ENCODE data around the gene ZFYVE21. TPM values are rescaled to one million over a fixed set of nuclear protein-coding genes. Genes with fewer than 3 reads are reported as not detected.

Gene ZFYVE21
- total RNA-seq, 1 experiment from 2014 or later, result 49.7 TPM

DNA sequence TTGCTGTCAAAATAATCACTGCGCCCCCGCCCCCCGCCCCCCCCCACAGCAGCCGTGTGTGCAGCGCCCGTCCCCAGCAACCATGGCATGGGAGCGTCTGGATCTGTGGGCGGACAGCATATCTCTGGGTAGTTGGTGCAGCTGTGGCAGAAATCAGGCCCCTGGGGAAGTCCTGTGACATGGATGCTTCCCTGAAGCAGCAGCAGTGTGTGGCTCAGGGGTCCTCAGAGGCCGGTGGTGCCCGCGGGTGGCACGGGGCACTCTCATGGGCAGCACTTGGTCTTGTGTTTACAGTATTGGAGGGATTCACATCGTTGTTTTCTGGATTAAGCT, 19.6 kb upstream of the ZFYVE21 start:
- no peak overlapping the region for H3K56ac ChIP-seq (ENCODE audit: insufficient read length, low read depth, low read length)
- no peak for DNase-seq
- peaks cover 3% of the 10 kb centered on the region for H4K20me1 ChIP-seq (ENCODE audit: control insufficient read depth, insufficient read depth, insufficient read length)
- H2BK120ac ChIP-seq (ENCODE audit: low read depth, low read length, poor library complexity, severe bottlenecking), result no peak overlapping the region
- H2BK15ac ChIP-seq (ENCODE audit: low read depth, low read length), result no peak overlapping the region
- H3K23me2 ChIP-seq (ENCODE audit: insufficient read length, low read depth, low read length, poor library complexity, severe bottlenecking), result no peaks in the 10 kb centered on the region
- WGBS (ENCODE audit: extremely low coverage, insufficient read length, low lambda C conversion rate), result no CpG with 5 or more reads among the region's 13 CpGs
- no peak overlapping the region for H4K8ac ChIP-seq (replicated peaks; ENCODE audit: insufficient read length, low read depth, low read length)
- H2AK5ac ChIP-seq (ENCODE audit: insufficient read length, low read length), result no peak overlapping the region
- no peak overlapping the region for H3K23ac ChIP-seq (ENCODE audit: insufficient read length, low read depth, low read length)
- no peaks in the 10 kb centered on the region for H3K79me1 ChIP-seq (ENCODE audit: insufficient read depth, low read depth, low read length, poor library complexity, severe bottlenecking)
- H3K27ac ChIP-seq (ENCODE audit: insufficient read length, low read depth, low read length), result no peak overlapping the region
- no peak overlapping the region for H4K5ac ChIP-seq (ENCODE audit: insufficient read length, low read depth, low read length)
- no peak overlapping the region for H2BK20ac ChIP-seq (ENCODE audit: low read depth, low read length, poor library complexity, severe bottlenecking)
- TF ChIP-seq, protein P1, sequence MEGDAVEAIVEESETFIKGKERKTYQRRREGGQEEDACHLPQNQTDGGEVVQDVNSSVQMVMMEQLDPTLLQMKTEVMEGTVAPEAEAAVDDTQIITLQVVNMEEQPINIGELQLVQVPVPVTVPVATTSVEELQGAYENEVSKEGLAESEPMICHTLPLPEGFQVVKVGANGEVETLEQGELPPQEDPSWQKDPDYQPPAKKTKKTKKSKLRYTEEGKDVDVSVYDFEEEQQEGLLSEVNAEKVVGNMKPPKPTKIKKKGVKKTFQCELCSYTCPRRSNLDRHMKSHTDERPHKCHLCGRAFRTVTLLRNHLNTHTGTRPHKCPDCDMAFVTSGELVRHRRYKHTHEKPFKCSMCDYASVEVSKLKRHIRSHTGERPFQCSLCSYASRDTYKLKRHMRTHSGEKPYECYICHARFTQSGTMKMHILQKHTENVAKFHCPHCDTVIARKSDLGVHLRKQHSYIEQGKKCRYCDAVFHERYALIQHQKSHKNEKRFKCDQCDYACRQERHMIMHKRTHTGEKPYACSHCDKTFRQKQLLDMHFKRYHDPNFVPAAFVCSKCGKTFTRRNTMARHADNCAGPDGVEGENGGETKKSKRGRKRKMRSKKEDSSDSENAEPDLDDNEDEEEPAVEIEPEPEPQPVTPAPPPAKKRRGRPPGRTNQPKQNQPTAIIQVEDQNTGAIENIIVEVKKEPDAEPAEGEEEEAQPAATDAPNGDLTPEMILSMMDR (conservative IDR thresholded peaks at IDR 0.05), result no peak
- H2AFZ ChIP-seq (ENCODE audit: low read length), result no peak overlapping the region
- no peaks in the 10 kb centered on the region for H3K79me2 ChIP-seq (ENCODE audit: insufficient read depth, low read length)
- no peak overlapping the region for H2BK12ac ChIP-seq (ENCODE audit: insufficient read length, low read depth, low read length)
- H3K4ac ChIP-seq (ENCODE audit: low read depth, low read length), result no peak overlapping the region
- H3T11ph ChIP-seq (ENCODE audit: low read length), result no peak overlapping the region
- peaks cover 2 to 37% (median 24%) of the 10 kb centered on the region in 3 experiments; a peak in 6 of 7 replicates for H3K36me3 Mint-ChIP-seq (ENCODE audit: insufficient read depth in 1 of 3, low read depth in 3 of 3)
- H3K14ac ChIP-seq (ENCODE audit: insufficient read depth, low read length), result no peak overlapping the region
- H3K18ac ChIP-seq (ENCODE audit: insufficient read length, low read depth, low read length), result no peak overlapping the region
- no peaks in the 10 kb centered on the region for H3K9me3 Mint-ChIP-seq
- H3K27me3 ChIP-seq (ENCODE audit: insufficient read depth, low read length), result no peaks in the 10 kb centered on the region
- no peak overlapping the region for H3K9ac ChIP-seq (ENCODE audit: extremely low read depth, insufficient read length, low read length)
- H3K4me2 ChIP-seq (ENCODE audit: insufficient read depth, insufficient read length, low read length), result no peak overlapping the region
- H3K4me3 Mint-ChIP-seq, result no peak overlapping the region
- peak overlapping the region in 1 of 3 experiments; percentile 60; a peak in 2 of 7 replicates for H3K27ac Mint-ChIP-seq
- peaks cover 10 to 13% of the 10 kb centered on the region in 2 experiments; a peak in 3 of 4 replicates for H3K4me1 Mint-ChIP-seq
- peaks cover 1% of the 10 kb centered on the region; the same call in 1 of the 2 replicates for H3K27me3 Mint-ChIP-seq (ENCODE audit: low read depth)
- H3K9me3 ChIP-seq (ENCODE audit: control insufficient read depth, low read depth, low read length), result no peaks in the 10 kb centered on the region
- H2BK5ac ChIP-seq (ENCODE audit: insufficient read length, low read length), result no peak overlapping the region
- H3K4me1 ChIP-seq (ENCODE audit: insufficient read depth, low read length), result no peaks in the 10 kb centered on the region
- H4K91ac ChIP-seq (ENCODE audit: insufficient read length, low read depth, low read length), result no peak overlapping the region
